CD4-positive, alpha-beta T cell treated with Interleukin-4 for 4 hours (primary cell): ENCODE measurements around the gene XYLT1.

Source experiments
- DNase-seq: peaks from one replicate; pipeline ENCODE4 v3.0.0-alpha.2; 2020

The XYLT1 gene

GRCh38 chr16:17275076-17276009 is 195.4 kb downstream of the XYLT1 start:
- peak; percentile 7 for DNase-seq

- DNase-seq = peak; percentile 34
These were observed 197.6 kb downstream of the XYLT1 start for GRCh38 chr16:17273142-17273561.

- DNase-seq = no peak
These were observed 198.0 kb downstream of the XYLT1 start for GRCh38 chr16:17272716-17273115.

GRCh38 chr16:17271687-17272086 is 199.1 kb downstream of the XYLT1 start:
- no peak for DNase-seq

- DNase-seq = no peak
These were observed 200.1 kb downstream of the XYLT1 start for GRCh38 chr16:17270683-17271109.

GRCh38 chr16:17270111-17270510 is 200.6 kb downstream of the XYLT1 start:
- no peak for DNase-seq

- DNase-seq = no peak
These were observed 201.3 kb downstream of the XYLT1 start for GRCh38 chr16:17269439-17269838.

GRCh38 chr16:17266608-17267313 is 204.0 kb downstream of the XYLT1 start:
- DNase-seq = no peak

GRCh38 chr16:17265154-17265553 is 205.6 kb downstream of the XYLT1 start:
- no peak for DNase-seq

GRCh38 chr16:17261197-17261858 is 209.4 kb downstream of the XYLT1 start:
- no peak for DNase-seq

- no peak for DNase-seq
These were observed 210.4 kb downstream of the XYLT1 start for GRCh38 chr16:17260276-17260849.

- no peak for DNase-seq
These were observed 210.9 kb downstream of the XYLT1 start for GRCh38 chr16:17259751-17260270.

- no peak for DNase-seq
These were observed 211.7 kb downstream of the XYLT1 start for GRCh38 chr16:17258848-17259713.

GRCh38 chr16:17258077-17258599 is 212.6 kb downstream of the XYLT1 start:
- DNase-seq = no peak

- DNase-seq = no peak
These were observed 213.2 kb downstream of the XYLT1 start for GRCh38 chr16:17257426-17258023.

GRCh38 chr16:17252701-17253100 is 218.1 kb downstream of the XYLT1 start:
- no peak for DNase-seq

- no peak for DNase-seq
These were observed 218.7 kb downstream of the XYLT1 start for GRCh38 chr16:17252064-17252463.

- no peak for DNase-seq
These were observed 219.3 kb downstream of the XYLT1 start for GRCh38 chr16:17251496-17251895.

GRCh38 chr16:17246974-17247732 is 223.6 kb downstream of the XYLT1 start:
- no peak for DNase-seq

- DNase-seq = no peak
These were observed 224.4 kb downstream of the XYLT1 start for GRCh38 chr16:17246268-17246885.
